Eye (tissue), 1 donor: Measurements from ENCODE around the gene LRRC70.
"Not testable (repeated sequence)": the region's sequence is repeated elsewhere in the genome, so short reads cannot be mapped to it uniquely, and the experiment has no call there.

Experiments
- DNase-seq: peaks from one replicate; pipeline ENCODE4 v3.0.0-alpha.2; 2015

The LRRC70 gene

DNA sequence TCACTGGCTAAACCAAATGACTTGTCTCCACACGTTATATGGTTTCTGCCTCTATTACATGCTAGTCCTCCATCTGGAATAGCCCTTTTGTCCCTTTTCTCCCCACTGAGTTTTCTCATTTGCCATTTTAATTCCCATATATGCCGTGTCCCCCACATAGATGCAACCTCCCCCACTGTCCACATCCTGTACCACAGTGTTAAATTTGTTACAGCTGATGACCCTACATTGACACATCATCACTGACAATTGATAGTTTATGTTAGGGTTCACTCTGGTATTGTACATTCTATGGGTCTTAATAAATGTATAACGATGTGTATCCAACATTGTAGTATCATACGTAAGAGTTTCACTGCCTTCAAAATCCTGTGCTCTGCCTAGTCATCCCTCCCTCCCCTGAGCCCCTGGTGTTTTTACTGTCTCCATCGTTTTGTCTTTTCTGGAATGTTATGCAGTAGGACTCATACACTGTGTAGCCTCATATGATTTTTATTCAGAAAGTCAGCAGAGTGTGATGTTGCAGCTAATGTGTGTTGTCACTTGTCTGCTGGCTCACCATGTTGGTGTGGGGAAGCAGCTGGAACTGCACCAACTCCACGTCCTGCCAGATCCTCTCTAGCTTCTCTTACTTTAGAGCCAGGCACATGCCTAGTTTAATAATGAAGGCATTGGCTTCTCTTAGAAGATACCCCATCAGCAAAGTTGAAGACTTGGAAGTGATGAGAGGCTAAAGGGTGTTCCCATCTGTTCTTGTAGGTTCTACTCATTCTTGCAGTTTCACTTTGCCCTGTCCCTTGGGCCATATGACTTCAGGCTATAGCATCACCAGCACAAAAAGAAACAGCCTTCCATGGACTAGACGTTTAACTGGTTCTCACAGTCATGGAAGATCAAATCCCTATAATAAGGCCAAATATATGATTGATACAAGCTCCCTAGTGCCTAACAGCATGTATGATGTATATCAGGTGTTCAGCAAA is 30.2 kb downstream of the LRRC70 start:
- no peak for DNase-seq

DNA sequence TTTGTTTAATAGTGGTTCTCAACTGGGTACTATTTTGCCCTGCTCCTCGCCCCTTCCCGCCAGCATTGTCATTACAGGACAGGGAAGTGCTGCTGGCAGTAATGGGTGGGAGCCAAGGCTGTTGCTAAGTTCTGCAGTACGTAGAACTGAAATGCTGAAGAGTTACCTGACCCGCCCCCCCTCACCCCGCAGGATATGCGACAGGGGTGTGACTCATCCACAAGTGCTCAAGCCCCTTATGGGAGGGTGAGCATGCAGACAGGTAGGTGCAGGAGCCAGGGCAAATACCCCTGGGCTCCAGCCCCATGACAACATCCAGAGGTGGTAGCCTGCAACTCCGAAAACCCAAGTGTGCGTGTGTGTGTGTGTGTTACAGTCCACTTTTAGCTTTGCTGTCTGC is 35.7 kb downstream of the LRRC70 start:
- DNase-seq, result no peak

DNA sequence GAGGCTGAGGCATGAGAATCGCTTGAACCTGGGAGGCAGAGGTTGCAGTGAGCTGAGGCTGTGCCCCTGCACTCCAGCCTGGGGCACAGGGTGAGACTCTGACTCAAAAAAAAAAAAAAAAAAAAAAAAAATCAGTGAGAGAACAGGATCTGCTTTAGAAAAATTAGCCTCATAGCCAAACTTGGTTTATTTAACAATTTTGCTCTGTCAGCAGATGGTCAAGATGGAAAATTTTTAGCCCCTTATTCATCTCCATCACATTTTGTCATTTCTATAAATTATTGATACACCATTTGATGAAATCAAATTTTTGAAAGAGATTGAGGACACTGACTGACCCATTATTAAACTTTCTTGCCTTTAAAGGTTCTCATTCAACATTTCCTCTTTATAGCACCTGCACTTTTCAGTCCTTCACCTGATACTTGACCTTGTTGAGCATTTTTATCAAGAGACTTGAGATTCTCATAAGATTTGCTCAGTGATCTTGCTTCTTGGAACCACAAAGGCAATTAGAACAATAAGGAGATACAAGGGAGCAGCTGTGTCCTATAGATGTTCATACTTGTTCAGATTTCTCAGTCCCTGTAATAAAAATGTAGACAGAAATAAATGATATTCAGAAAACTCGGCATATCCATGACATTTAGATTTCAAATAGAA is 38.1 kb downstream of the LRRC70 start:
- DNase-seq, result no peak

DNA sequence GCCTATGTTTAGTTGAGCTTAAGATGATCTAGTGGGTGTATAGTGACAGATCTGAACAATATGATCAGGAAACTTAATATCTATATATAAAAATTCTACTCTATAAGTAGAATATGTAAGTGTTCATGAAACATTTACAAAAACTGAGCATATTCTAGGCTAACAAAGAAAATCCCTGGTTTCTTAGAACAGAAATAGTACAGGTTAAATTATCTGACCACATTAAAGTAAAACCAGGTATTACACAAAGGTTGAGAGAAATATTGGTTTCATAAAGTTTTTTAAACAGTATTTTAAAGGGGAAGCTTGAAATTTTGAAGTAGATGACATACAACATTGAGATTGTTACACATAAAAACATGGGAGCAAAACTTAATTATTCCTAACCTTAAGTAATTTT is 39.3 kb downstream of the LRRC70 start:
- no peak for DNase-seq

DNA sequence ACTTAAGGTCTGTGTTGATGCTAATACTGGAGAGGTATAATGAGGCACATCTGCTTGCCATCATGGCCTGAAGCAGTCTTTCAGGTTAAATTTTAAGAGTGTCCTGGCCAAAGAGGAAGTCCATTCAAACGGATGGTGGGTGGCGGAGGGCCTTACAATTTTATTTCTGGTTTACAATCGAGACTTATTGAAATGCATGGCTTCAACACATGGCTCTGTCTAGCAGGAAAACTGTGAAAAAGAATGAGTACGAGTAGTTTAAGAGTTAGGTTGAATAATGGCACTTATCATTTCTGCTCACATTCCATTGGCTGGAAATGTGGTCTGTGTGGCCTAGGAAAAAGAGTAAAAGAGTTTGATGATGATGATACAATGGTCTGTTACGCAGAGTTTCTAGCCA is 42.1 kb downstream of the LRRC70 start:
- no peak for DNase-seq

DNA sequence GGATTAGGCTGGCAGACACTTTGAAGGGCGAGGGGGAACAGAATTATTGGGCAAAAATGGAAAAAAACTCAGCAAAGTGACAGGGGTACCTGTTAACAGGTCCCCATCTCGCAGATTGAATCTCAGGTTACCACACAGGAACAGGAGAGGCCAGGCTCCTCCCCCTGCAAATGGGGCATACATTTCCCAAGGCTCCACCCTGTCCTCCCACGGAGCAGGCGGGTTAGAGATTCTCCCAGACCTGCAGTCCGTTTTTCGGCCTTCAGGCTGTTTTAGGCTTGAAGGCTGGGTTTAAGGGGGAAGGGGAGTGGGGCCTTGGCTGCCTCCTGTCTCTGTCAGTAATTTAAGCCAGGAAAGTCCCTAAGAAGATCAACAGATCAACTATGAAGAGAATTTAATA is 42.7 kb downstream of the LRRC70 start:
- DNase-seq, result no peak

DNA sequence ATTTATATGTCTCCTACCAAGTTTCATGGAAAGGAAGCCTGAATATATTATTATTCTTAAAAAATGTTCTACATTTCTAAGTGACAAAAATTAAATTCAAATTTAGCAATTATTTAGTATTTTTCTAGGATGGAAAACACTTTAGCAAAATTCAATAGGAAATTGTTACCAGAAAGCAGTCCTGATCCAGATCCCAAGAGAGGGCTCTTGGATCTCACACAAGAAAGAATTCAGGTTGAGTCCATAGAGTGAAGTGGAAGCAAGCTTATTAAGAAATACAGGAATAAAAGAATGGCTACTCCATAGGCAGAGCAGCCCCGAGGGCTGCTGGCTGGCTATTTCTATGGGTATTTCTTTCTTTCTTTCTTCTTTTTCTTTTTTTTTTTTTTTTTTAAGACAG is 44.7 kb downstream of the LRRC70 start:
- no peak for DNase-seq

DNA sequence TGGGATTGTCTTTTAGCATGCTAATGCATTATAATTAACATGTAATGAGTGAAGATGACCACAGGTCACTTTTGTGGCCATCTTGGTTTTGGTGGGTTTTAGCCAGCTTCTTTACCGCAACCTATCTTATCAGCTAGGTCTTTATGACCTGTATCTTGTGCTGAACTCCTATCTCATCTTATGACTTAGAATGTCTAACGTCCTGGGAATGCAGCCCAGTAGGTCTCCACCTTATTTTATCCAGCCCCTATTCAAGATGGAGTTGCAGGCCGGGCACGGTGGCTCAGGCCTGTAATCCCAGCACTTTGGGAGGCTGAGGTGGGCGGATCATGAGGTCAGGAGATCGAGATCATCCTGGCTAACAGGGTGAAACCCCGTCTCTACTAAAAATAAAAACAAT is 45.8 kb downstream of the LRRC70 start:
- not testable (repeated sequence) for DNase-seq

DNA sequence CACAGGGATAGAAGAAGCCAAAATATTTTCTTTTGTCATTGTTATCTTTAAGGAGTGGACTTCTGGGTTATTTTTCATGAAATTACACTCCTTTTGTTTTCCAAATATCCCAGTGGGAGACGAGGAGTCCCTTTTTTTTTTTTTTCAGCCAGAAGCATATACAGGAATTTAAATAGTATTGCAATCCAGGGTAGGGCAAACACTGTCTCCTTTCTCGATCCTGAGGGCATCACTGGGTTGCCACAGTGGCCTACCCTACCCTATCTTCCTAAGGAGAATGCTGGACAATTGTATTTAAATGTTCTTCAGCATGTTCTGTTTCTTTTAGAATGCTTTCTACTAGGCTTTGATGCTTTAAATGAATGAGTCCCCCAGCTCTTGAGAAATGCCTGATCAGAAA is 47.9 kb downstream of the LRRC70 start:
- no peak for DNase-seq

DNA sequence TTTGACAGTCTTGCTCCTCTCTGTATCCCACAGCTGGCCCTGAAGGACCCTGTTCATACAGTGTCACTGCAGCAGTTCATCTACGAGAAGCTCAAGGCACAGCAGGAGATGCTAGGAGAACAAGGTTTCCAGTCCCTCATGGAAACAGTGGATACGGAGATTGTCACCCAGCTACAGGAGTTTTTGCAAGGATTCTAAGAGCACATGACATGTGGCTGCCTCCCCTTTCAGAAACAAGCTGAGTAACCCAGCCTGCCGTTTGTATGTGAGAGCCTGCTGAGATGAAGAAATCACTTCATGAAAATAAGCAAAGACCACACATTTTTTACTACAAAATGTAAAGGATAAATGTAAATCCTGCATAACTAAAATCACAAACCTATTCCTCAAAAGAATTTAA is 48.5 kb downstream of the LRRC70 start:
- DNase-seq, result no peak

DNA sequence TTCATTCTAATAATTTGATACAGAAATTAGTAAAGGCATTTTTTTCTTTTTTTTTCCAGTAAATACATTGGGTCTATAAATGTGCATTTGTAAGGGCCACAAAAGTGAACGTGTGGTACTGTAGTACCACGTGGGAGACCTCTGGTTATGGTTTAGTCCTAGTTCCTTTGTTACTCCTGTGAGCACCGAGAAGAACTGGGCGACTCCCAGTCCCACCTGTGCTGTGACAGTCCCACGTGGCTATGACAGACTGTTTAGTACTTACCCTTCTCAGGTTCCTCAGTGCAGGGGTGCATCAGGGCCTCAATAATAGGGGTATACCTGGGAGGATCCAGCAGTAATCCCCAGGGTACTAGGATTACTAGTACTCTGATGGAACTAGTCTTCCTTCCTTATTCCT is 49.3 kb downstream of the LRRC70 start:
- DNase-seq, result no peak
